ENCODE data around the gene MTG2.

Gene MTG2

GRCh38 chr20:62135573-62136266, 47.1 kb upstream of the MTG2 start (continued):
- TF ChIP-seq TSHZ2 (CRISPR knock-in tag; IDR thresholded peaks at IDR 0.05), result no peak
- no peak for TF ChIP-seq TOX (CRISPR knock-in tag; IDR thresholded peaks at IDR 0.05; ENCODE audit: borderline replicate concordance)

GRCh38 chr20:62136283-62137091, 46.3 kb upstream of the MTG2 start:
- TF ChIP-seq RARB (CRISPR knock-in tag; IDR thresholded peaks at IDR 0.05), result no peak
- no peak for TF ChIP-seq GLIS3 (CRISPR knock-in tag; IDR thresholded peaks at IDR 0.05)
- no peak for TF ChIP-seq SNAI2 (CRISPR knock-in tag; IDR thresholded peaks at IDR 0.05)
- TF ChIP-seq CSDC2 (CRISPR knock-in tag; IDR thresholded peaks at IDR 0.05), result no peak
- no peak for TF ChIP-seq ARNTL (CRISPR knock-in tag; IDR thresholded peaks at IDR 0.05; ENCODE audit: borderline replicate concordance, low read depth)
- no peak for TF ChIP-seq TSHZ2 (CRISPR knock-in tag; IDR thresholded peaks at IDR 0.05)
- no peak for TF ChIP-seq ZNF565 (CRISPR knock-in tag; conservative IDR thresholded peaks at IDR 0.05; ENCODE audit: low read depth)
- TF ChIP-seq ZFP3 (CRISPR knock-in tag; IDR thresholded peaks at IDR 0.05), result no peak
- TF ChIP-seq PATZ1 (CRISPR knock-in tag; IDR thresholded peaks at IDR 0.05; ENCODE audit: borderline replicate concordance), result no peak
- no peak for TF ChIP-seq TOX (CRISPR knock-in tag; IDR thresholded peaks at IDR 0.05; ENCODE audit: borderline replicate concordance)
- TF ChIP-seq CSRNP3 (CRISPR knock-in tag; IDR thresholded peaks at IDR 0.05), result no peak
- TF ChIP-seq ZFP30 (CRISPR knock-in tag; IDR thresholded peaks at IDR 0.05), result no peak
- no peak for TF ChIP-seq PPARA (CRISPR knock-in tag; IDR thresholded peaks at IDR 0.05; ENCODE audit: borderline replicate concordance)
- no peak for TF ChIP-seq BACH2 (CRISPR knock-in tag; IDR thresholded peaks at IDR 0.05; ENCODE audit: borderline replicate concordance)
- TF ChIP-seq ZC3H10 (CRISPR knock-in tag; IDR thresholded peaks at IDR 0.05), result no peak
- TF ChIP-seq ZNF70 (CRISPR knock-in tag; IDR thresholded peaks at IDR 0.05), result no peak
- no peak for TF ChIP-seq ESRRG (CRISPR knock-in tag; IDR thresholded peaks at IDR 0.05)
- ATAC-seq, result peak; percentile 74

- no peak for ATAC-seq
- TF ChIP-seq ZNF565 (CRISPR knock-in tag; conservative IDR thresholded peaks at IDR 0.05; ENCODE audit: low read depth) (no peak), ZC3H10 (CRISPR knock-in tag; IDR thresholded peaks at IDR 0.05) (no peak), CREB5 (CRISPR knock-in tag; IDR thresholded peaks at IDR 0.05; ENCODE audit: low read depth) (no peak), ARNTL (CRISPR knock-in tag; IDR thresholded peaks at IDR 0.05; ENCODE audit: borderline replicate concordance, low read depth) (no peak), TOX (CRISPR knock-in tag; IDR thresholded peaks at IDR 0.05; ENCODE audit: borderline replicate concordance) (no peak), ISL1 (CRISPR knock-in tag; IDR thresholded peaks at IDR 0.05) (no peak), ZNF8 (CRISPR knock-in tag; IDR thresholded peaks at IDR 0.05) (no peak), ESRRG (CRISPR knock-in tag; IDR thresholded peaks at IDR 0.05) (no peak), OSR1 (CRISPR knock-in tag; IDR thresholded peaks at IDR 0.05) (no peak), RARB (CRISPR knock-in tag; IDR thresholded peaks at IDR 0.05) (no peak), CSDC2 (CRISPR knock-in tag; IDR thresholded peaks at IDR 0.05) (no peak), TSHZ2 (CRISPR knock-in tag; IDR thresholded peaks at IDR 0.05) (no peak), CSRNP3 (CRISPR knock-in tag; IDR thresholded peaks at IDR 0.05) (no peak)
Observed at GRCh38 chr20:62137092-62137384, 45.8 kb upstream of the MTG2 start.
